VCaP (cell line): ENCODE measurements around the gene MEP1A.

ENCODE experiments used
- H3K27ac ChIP-seq: fragments of 450-650 bp; 2 replicates; pipeline ENCODE4 v1.5.1; 2017
- CTCF ChIP-seq: fragments of 450-650 bp; conservative IDR thresholded peaks from 2 replicates; pipeline ENCODE4 v1.5.1; 2017; ENCODE audit warnings: mild to moderate bottlenecking, moderate library complexity

The MEP1A gene

GRCh38 chr6:46781478-46782378 lies 11.5 kb upstream of the MEP1A start:
- H3K27ac ChIP-seq, result no peak overlapping the region
- TF ChIP-seq CTCF, result peak; percentile 79

GRCh38 chr6:46784535-46784934 lies 8.7 kb upstream of the MEP1A start:
- no peak for TF ChIP-seq CTCF
- no peak overlapping the region for H3K27ac ChIP-seq

- TF ChIP-seq CTCF, result no peak
Measured at GRCh38 chr6:46787871-46788540, 5.2 kb upstream of the MEP1A start.

GRCh38 chr6:46788791-46789190 lies 4.4 kb upstream of the MEP1A start:
- TF ChIP-seq CTCF, result no peak
- no peak overlapping the region for H3K27ac ChIP-seq

More at GRCh38 chr6:46787871-46788540, 5.2 kb upstream of the MEP1A start:
- H3K27ac ChIP-seq, result no peak overlapping the region

GRCh38 chr6:46789434-46790354 lies 3.5 kb upstream of the MEP1A start:
- TF ChIP-seq CTCF, result no peak
- no peak overlapping the region for H3K27ac ChIP-seq

- no peak for TF ChIP-seq CTCF
Measured at GRCh38 chr6:46790355-46790874, 2.8 kb upstream of the MEP1A start.

GRCh38 chr6:46792635-46793034 lies 554 bp upstream of the MEP1A start:
- TF ChIP-seq CTCF, result no peak
- no peak overlapping the region for H3K27ac ChIP-seq

More at GRCh38 chr6:46790355-46790874, 2.8 kb upstream of the MEP1A start:
- H3K27ac ChIP-seq, result no peak overlapping the region
